ENCODE measurements around the gene COL5A1.

GRCh38 chr9:134768332-134768708, 126.7 kb downstream of the COL5A1 start:
- TF ChIP-seq CTCF (IDR thresholded peaks at IDR 0.05) (no peak), EP300 (IDR thresholded peaks at IDR 0.05) (no peak), POLR2A (IDR thresholded peaks at IDR 0.05) (no peak)

Measured in tibial nerve (tissue), 4 donors.